Fibroblast of skin of left quadriceps (primary cell): Measurements from ENCODE around the gene PSMG4.

Experiments
- DNase-seq, 2 experiments: peaks; one replicate each; pipeline ENCODE4 v3.0.0-alpha.2; 2013; ENCODE audit warnings: low read depth in 2 of 2

The PSMG4 gene

GRCh38 chr6:3276174-3277167 is 17.7 kb downstream of the PSMG4 start:
- DNase-seq: no peak

DNA sequence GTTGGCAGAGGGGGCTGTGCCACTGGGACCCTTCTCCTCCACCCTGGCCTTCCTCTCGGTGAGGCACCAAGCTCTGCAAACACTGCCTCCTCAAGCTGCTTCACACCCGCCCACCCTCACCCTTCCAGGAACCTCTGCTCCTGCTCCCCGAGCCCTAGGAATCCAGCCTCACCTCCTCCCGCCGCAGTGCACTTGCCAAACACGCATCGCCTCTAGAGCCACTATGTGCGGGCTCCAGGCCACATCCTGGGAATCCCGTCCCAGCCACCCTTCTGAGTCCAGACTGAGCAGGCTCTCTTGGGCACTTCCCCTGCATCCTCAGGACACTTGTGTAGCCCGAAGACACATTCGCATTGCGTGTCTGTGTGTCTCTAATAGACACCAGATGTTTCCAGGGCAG is 18.5 kb downstream of the PSMG4 start:
- DNase-seq: no peak

GRCh38 chr6:3277851-3278416 is 19.2 kb downstream of the PSMG4 start:
- no peak for DNase-seq

DNA sequence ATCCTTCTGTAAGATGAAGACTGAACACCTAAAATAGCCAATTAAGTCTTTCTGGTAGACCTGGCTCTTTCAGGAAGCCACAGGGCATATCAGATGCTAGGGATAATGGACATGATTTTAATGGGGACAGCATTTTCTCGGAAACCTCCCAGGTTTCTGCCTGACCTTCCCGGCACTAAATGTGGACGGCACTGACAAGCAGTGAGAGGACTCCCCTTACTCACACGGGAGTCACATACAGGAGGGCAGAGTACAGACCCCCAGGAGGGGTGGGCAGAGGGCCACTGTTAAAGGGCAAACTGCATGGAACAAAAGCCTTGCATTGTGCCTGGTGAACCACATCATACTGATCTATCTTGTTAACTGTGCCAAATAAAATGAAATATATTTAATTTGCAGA is 19.9 kb downstream of the PSMG4 start:
- no peak for DNase-seq

GRCh38 chr6:3280091-3280490 is 21.3 kb downstream of the PSMG4 start:
- no peak for DNase-seq

DNA sequence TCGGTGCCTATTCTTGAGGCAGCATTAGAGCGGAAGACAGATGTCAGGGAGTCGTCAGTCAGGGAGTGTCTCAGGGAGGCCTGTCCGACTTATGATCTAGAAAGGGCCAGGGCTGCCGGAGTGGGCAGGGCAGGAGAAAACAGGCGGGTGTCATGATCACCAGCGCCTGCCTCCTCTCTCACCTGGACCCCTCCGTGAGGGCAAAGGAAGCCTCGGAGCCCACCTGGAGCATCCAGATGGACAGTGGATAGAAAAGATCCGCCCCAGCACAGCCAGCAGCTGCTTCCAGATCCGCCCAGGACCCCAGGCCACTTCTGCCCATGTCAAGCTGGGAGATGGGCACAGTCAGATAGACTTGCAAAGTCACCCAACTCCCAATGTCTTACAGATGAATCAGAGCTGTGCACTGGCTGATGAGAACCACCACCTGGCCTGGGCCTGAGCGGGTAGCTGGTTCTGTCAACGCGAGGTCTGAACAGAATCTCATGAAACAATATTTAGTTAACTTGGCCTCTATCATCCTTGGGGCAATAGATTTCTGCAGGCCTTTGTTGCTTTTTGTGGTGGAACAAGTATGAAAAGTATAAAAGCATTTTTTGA is 22.2 kb downstream of the PSMG4 start:
- no peak for DNase-seq

DNA sequence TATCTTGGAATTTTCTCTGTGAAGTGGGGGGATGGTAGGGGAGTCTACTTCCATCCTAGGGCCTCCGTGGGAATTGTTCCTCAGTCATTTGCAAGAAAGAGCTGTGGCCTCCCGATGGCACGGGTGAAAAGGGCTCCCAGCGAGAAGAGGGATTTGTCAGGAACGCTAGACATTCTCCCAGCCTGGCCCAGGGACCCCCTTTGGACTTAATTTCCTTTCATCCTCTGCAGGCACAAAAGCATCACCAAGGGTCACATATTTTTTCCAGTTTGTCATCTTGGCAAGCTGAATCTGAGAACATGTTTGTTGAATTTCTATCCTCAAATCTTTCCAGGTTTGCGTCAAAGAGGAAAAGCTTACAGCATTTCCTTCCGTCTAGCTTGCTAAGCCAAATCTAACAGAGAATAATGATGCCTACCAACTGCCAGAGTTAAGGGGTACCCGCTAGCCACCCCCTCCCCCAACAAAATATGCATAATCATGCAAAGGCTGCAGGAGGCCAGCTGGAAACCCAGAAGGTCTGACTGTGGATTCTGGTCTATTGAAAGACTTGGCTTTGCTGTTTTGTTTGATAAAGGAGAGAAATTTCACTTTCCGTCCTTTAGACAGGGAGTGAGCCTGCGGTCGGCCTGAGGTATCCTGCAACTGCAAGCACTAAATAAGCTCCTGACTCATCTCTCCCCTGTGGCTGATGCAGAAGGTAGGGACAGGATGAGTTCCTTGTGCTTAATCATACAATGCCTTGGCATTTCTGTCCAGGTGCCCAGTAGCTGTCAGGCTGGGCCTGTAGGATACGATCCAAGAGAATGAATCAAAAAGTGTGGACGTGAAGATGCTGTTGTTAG is 23.1 kb downstream of the PSMG4 start:
- DNase-seq: peak; percentile 33 to 79

GRCh38 chr6:3282476-3283236 is 23.9 kb downstream of the PSMG4 start:
- peak in 1 of 2 experiments; percentile 79 for DNase-seq

GRCh38 chr6:3283241-3283640 is 24.5 kb downstream of the PSMG4 start:
- DNase-seq: no peak

- no peak for DNase-seq
Measured at GRCh38 chr6:3283641-3284435, 25.1 kb downstream of the PSMG4 start.

- no peak for DNase-seq
Measured at GRCh38 chr6:3284436-3284876, 25.7 kb downstream of the PSMG4 start.

DNA sequence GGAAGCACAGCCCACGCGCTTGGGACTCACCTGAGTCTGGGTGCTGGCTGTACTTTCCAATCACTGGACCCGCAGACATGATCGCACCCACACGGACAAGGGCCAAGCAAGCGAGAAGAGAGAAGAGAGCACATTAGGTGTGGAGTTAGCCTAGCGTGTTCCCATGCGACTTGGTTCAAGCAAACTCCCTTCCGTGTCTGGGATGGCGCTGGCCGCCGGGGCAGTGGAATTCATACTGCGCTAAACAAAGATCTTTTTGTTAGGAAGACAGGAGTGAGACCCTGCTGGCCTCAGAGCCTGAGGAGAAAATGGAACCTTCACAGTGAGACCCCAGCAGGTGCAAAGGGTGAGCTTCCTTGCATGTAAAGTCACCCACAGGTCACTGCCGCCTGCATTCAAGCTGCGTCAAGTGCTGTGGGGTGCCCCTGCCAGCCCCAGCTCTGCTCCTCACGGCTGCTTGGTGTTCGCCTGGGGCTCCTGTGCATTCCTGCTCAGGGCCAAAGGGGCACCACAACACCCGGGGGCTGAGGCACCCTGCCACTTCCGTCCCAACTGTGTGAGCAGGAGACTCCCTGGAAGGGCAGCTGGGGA is 26.4 kb downstream of the PSMG4 start:
- no peak for DNase-seq

DNA sequence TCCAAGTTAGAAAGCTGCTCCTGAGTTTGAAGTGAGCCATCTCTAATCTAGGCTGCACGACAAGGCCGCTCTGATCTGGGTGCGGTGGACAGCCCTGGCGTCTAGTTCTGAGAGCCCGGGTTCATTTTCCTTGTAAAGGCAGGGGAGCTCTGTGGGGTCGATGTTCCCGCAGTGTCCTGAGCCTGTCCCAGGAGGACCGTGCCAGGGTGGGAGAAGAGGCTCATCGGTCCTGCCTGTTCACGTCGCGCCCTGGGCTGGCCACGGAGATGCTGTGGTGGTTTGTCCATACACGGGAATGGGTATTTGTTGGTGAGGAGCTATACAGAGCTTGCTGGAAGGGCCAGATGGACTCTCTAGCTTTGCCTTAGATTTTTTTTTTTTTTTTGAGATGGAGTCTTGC is 27.0 kb downstream of the PSMG4 start:
- no peak for DNase-seq

DNA sequence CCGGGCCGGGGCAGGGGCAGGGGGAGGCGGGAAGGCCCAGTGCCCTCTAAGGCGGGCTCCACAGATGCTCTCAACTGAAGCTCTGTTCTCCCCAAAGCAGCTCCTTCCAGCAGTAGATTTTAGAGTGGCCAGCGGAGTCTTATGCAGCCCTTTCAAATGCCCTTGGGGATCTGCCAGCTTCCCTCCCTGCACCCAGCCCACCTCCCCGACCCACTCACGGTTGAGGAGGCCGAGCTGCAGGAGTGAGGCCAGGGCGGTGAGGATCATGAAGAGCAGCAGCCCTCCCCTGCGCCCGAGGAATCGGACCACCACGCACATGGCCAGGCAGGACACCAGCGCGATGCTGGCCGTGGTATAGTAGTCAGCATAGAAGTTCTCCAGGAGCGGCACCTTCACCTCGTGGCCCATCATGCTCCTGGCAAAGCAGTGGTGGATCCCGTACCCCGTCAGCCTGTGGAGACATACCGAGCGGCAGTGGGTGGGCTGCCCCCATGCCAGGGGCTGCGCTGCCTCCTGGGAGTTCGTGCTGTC is 28.0 kb downstream of the PSMG4 start:
- no peak for DNase-seq

- no peak for DNase-seq
Measured at GRCh38 chr6:3287308-3287707, 28.6 kb downstream of the PSMG4 start.

GRCh38 chr6:3287976-3288707 is 29.4 kb downstream of the PSMG4 start:
- no peak for DNase-seq

DNA sequence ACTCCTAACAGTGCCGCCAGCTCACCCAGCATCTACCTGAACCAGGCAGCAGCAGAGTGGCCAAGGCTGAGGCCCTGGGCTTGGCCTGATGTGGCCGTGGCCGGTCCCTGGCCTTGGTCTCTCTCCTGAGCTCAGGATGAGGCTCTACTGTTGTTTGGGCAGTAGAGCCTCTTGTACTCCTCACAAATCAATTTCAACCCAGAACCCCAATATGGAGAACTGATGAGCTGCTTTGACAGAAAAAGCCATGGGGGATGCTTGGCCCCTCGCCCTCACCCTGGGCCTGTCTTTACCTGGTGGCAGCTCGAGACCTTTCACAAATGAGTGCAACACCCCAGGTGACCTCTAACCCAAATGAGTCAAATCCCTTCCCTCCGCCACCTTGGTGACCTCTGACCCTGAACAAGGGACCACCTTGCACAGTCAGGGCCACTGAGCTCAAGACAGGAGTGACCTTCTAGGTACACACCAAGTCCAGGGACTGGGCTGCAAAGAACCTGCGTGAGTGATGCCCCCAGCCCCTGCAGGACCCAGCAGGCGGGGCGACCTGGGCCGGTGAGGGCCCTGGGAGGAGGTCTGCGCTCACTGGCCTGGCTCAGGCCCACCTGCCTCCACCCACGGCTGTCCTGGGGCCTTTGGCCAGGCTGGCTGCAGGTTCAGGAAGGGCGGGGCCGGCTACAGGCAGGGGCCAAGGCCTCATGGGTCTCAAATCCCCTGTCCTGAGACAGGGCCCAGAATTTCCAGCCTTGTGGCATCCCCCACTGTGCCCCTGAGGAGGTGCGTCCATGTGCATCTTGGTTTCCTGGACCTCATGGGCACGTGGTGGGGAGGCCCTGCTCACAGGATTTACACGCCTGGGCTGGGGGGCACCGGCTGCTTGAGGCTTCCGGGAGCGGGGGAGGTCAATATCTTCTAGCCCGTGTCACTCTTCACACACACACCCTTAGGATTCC is 30.2 kb downstream of the PSMG4 start:
- DNase-seq: no peak

DNA sequence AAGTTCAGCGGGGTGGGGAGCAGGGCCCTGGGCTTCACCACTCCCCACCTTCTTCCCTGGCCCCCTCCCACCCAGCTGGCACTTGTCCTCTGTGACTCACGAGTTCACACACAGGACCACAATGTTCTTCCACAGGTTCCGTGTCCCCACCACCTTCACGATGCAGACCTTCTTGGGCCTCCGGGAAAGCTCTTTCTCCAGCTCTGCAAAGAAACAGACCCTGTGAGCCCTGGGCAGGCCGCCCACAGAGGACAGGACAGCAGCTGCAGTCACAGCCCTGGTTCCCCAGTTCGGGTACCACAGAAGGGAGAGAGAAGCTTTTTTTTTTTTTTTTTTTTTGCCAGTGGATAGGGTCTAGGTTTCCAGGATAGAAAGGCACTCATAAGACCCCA is 30.9 kb downstream of the PSMG4 start:
- DNase-seq: no peak
